ENCODE data around the gene PPP1R11. TPM values are rescaled to one million over a fixed set of nuclear protein-coding genes. Genes with fewer than 3 reads are reported as not detected.

Gene PPP1R11
- polyA plus RNA-seq, 10 donors: 27.5 to 40.1 (median 33.5) TPM

- DNase-seq: peak; percentile 96 to 98 (median 97)
These were observed 5.7 kb upstream of the PPP1R11 start, which contains the start of gene POLR1H for GRCh38 chr6:30061092-30061857. TSS of gene POLR1H (plus strand) at chr6:30061265. CDS start at chr6:30061525, 260 bp downstream.

- DNase-seq: no peak
These were observed 5.0 kb upstream of the PPP1R11 start for GRCh38 chr6:30061858-30062458.

- DNase-seq: no peak
These were observed 4.4 kb upstream of the PPP1R11 start for GRCh38 chr6:30062471-30063178.

- DNase-seq: no peak
These were observed 3.7 kb upstream of the PPP1R11 start for GRCh38 chr6:30063315-30063714.

- no peak for DNase-seq
These were observed 916 bp upstream of the PPP1R11 start for GRCh38 chr6:30066082-30066481.

- no peak for DNase-seq
These were observed 602 bp downstream of the PPP1R11 start for GRCh38 chr6:30067460-30068139.

GRCh38 chr6:30071081-30071818 is 4.3 kb downstream of the PPP1R11 start:
- DNase-seq: peak in 2 of 3 donors; percentile 23 to 56

- DNase-seq: no peak
These were observed 4.9 kb downstream of the PPP1R11 start for GRCh38 chr6:30071858-30072257.

- DNase-seq: no peak
These were observed 6.7 kb downstream of the PPP1R11 start for GRCh38 chr6:30073489-30074235.

GRCh38 chr6:30074331-30075093 is 7.5 kb downstream of the PPP1R11 start:
- DNase-seq: peak in 1 of 3 donors; percentile 22

- peak in 1 of 3 donors; percentile 25 for DNase-seq
These were observed 8.2 kb downstream of the PPP1R11 start, which contains the start of gene RNF39 for GRCh38 chr6:30075094-30075789. TSS of gene RNF39 (minus strand) at chr6:30075769. CDS start at chr6:30075585, 184 bp downstream.

GRCh38 chr6:30075790-30076732 is 9.1 kb downstream of the PPP1R11 start:
- DNase-seq: no peak

GRCh38 chr6:30077218-30077617 is 10.2 kb downstream of the PPP1R11 start:
- no peak for DNase-seq

- no peak for DNase-seq
These were observed 20.9 kb downstream of the PPP1R11 start for GRCh38 chr6:30087876-30088275.

- no peak for DNase-seq
These were observed 24.8 kb downstream of the PPP1R11 start for GRCh38 chr6:30091577-30092381.

- DNase-seq: no peak
These were observed 26.0 kb downstream of the PPP1R11 start for GRCh38 chr6:30092852-30093543.

All from muscle of back (tissue), 11 donors.